K562 treated with DMSO at 1 percent for 48 hours (cell line): ENCODE measurements around the gene TARBP1. TPM values are rescaled to one million over a fixed set of nuclear protein-coding genes. Genes with fewer than 3 reads are reported as not detected.

Experiments used
- total RNA-seq: library from RNA; unstranded; fragments of 300-600 nt; gene quantifications from 2 replicates; pipeline ENCODE4 v1.2.3, GENCODE V29; 2022; ENCODE audit warnings: low replicate concordance; ENCODE audit errors: extremely low read depth

Gene TARBP1
- not detected in 2 replicates for total RNA-seq

DNA sequence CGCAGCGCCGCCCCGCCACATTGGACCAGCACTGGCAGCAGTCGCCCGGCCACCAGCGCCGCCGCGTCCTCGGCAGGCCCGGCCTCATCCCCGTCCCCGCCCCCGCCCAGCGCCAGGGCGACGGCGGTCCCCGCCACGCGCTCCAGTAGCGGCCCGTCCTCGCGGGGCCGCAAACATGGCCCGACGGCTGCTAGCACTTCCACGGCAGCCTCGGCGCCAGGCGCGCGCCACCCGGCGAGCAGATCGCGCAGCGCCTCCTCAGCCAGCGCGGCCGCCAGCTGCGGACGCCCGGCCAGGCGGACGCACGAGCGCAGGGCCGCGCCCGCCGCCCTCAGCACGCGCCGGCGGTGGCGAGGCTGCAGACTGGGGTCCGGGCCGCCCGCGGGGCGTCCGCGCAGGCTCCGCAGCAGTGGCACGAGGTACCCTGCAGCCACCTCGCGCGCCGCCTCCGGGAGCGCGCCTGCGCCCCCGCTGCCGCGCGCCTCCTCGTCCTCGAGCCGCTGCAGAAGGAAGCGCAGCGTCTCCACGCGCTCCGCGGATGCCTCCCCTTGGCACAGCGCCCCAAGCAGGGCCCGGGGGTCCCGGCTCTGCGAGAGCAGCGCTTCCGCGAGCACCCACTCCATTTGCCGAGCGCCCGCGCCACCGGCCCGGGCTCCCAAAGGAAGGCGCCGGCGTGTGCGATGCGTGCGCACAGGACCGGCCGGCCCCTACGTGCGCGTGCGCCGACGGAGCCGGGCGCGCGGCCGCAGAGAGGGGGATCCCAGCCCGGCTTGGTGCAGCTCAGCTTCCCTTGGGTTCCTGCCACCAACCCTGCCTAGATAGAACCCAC lies at the start of gene TARBP1:
TSS of gene TARBP1 (minus strand) at position 699 of the 829 bp plus-strand sequence. CDS start at position 623, 76 bp downstream.

GRCh38 chr1:234373064-234373958 lies 105.7 kb downstream of the TARBP1 start, which contains the start of gene COA6:
TSS of gene COA6 (plus strand) at chr1:234373456. CDS start at chr1:234373467, 11 bp downstream.

Other genes starting within 250 kb of the TARBP1 start
- gene COA6, start 105.7 kb downstream of the TARBP1 start, total RNA-seq = not detected in 2 replicates
- not detected in 2 replicates for gene IRF2BP2, start 131.0 kb upstream of the TARBP1 start, total RNA-seq